22Rv1 (cell line): ENCODE data around the gene FCHO2.

Source experiments
- ZFX ChIP-seq: fragments of 450-650 bp; IDR thresholded peaks from 2 replicates; pipeline ENCODE4 v1.6.1; 2017; ENCODE audit warnings: antibody characterized with exemption, borderline replicate concordance
- TF ChIP-seq, protein P1 (sequence below): fragments of 450-650 bp; IDR thresholded peaks from 2 replicates; pipeline ENCODE4 v1.5.1; 2017; ENCODE audit warnings: mild to moderate bottlenecking

DNA sequence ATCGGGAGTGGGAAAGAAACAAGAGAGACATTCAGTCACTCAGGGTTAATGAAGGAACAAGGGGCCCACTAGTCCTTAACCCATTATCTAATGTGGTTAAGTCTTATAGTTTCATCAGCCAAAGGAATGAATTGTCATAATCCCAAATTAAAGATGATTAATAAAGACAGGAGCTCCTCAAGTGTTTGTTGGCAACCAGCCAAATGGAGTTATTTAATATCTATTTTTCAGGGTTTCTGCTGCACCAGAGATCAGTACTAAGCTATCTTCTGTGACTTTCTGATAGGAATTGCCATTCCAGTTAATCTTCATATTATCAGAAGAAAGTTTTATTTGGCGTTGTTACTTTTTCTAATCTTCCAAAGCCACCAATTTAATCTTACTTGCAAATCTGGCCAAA lies 34.0 kb upstream of the FCHO2 start:
- TF ChIP-seq, protein P1, sequence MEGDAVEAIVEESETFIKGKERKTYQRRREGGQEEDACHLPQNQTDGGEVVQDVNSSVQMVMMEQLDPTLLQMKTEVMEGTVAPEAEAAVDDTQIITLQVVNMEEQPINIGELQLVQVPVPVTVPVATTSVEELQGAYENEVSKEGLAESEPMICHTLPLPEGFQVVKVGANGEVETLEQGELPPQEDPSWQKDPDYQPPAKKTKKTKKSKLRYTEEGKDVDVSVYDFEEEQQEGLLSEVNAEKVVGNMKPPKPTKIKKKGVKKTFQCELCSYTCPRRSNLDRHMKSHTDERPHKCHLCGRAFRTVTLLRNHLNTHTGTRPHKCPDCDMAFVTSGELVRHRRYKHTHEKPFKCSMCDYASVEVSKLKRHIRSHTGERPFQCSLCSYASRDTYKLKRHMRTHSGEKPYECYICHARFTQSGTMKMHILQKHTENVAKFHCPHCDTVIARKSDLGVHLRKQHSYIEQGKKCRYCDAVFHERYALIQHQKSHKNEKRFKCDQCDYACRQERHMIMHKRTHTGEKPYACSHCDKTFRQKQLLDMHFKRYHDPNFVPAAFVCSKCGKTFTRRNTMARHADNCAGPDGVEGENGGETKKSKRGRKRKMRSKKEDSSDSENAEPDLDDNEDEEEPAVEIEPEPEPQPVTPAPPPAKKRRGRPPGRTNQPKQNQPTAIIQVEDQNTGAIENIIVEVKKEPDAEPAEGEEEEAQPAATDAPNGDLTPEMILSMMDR = no peak
- no peak for TF ChIP-seq ZFX
